ENCODE results near the gene NPEPPS.

DNA sequence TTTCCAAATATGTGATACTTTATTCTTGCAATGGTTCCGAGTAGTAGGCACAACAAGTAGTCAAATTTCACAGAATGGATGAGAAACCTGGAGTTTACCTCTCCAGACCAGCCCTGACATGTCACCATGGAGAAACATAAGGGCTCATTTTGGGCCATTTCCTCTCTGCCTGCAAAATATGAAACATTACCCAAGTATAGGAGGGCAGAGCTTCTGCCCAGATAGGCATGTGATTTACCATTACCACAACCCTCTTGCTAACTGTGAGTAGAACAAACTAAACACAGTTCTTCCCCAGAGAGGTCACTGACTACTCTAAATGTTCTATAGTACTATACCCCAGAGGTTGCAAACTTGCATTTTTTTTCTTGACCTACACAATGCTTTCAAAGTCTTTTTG is 103.1 kb downstream of the NPEPPS start:
- TF ChIP-seq, protein P1, sequence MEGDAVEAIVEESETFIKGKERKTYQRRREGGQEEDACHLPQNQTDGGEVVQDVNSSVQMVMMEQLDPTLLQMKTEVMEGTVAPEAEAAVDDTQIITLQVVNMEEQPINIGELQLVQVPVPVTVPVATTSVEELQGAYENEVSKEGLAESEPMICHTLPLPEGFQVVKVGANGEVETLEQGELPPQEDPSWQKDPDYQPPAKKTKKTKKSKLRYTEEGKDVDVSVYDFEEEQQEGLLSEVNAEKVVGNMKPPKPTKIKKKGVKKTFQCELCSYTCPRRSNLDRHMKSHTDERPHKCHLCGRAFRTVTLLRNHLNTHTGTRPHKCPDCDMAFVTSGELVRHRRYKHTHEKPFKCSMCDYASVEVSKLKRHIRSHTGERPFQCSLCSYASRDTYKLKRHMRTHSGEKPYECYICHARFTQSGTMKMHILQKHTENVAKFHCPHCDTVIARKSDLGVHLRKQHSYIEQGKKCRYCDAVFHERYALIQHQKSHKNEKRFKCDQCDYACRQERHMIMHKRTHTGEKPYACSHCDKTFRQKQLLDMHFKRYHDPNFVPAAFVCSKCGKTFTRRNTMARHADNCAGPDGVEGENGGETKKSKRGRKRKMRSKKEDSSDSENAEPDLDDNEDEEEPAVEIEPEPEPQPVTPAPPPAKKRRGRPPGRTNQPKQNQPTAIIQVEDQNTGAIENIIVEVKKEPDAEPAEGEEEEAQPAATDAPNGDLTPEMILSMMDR (IDR thresholded peaks at IDR 0.05): no peak
- no peak for TF ChIP-seq EP300 (IDR thresholded peaks at IDR 0.05)
